Body of pancreas (tissue), 4 donors: ENCODE measurements around the gene ST7L.

Experiments
- CTCF ChIP-seq, 7 experiments: fragments of 450-650 bp in 4 of 7; fragments of 200-600 bp in 3 of 7; sonication (generic) in 3 of 7; IDR thresholded peaks; one replicate each; pipeline ENCODE4 v1.5.1; 2016 to 2019; ENCODE audit warnings: antibody characterized with exemption in 7 of 7
- POLR2A ChIP-seq, 3 donors: fragments of 450-650 bp; IDR thresholded peaks; one replicate each; pipeline ENCODE4 v1.6.1; 2016; ENCODE audit warnings: antibody characterized with exemption in 3 of 3, mild to moderate bottlenecking in 2 of 3

GRCh38 chr1:112605633-112606327, 13.2 kb downstream of the ST7L start:
- TF ChIP-seq CTCF (IDR thresholded peaks at IDR 0.05), result no peak
- no peak for TF ChIP-seq POLR2A (IDR thresholded peaks at IDR 0.05)
